ENCODE data around the gene MAP2K6.

- no peak for TF ChIP-seq CTCF (IDR thresholded peaks at IDR 0.05)
- no peak for TF ChIP-seq POLR2A (IDR thresholded peaks at IDR 0.05)
- no peak for TF ChIP-seq POLR2AphosphoS5 (IDR thresholded peaks at IDR 0.05; ENCODE audit: insufficient read depth in 1 of 2, low read depth in 1 of 2)
These were observed 132.7 kb downstream of the MAP2K6 start for GRCh38 chr17:69547230-69547629.
